ENCODE measurements around the gene IFITM10.
"Not testable (repeated sequence)": the region's sequence is repeated elsewhere in the genome, so short reads cannot be mapped to it uniquely, and the experiment has no call there.

IFITM10 gene

GRCh38 chr11:1771273-1771672 is 20.9 kb upstream of the IFITM10 start:
- no peak overlapping the region for H3K4me3 Mint-ChIP-seq
- no peak overlapping the region for H3K27ac Mint-ChIP-seq
- no peaks in the 10 kb centered on the region for H3K9me3 Mint-ChIP-seq
- DNase-seq: no peak
- peaks cover 37% of the 10 kb centered on the region for H3K4me1 Mint-ChIP-seq
- ATAC-seq: no peak
- H3K27me3 Mint-ChIP-seq: no peaks in the 10 kb centered on the region

GRCh38 chr11:1770528-1770927 is 20.1 kb upstream of the IFITM10 start:
- ATAC-seq: no peak
- DNase-seq: no peak
- peaks cover 37% of the 10 kb centered on the region for H3K4me1 Mint-ChIP-seq
- no peak overlapping the region for H3K27ac Mint-ChIP-seq
- H3K4me3 Mint-ChIP-seq: no peak overlapping the region
- no peaks in the 10 kb centered on the region for H3K9me3 Mint-ChIP-seq
- no peaks in the 10 kb centered on the region for H3K27me3 Mint-ChIP-seq

- Mint-ChIP-seq H3K27ac (no peak overlapping the region), H3K4me1 (peaks cover 37% of the 10 kb centered on the region), H3K4me3 (no peak overlapping the region), H3K9me3 (no peaks in the 10 kb centered on the region), H3K27me3 (no peaks in the 10 kb centered on the region)
- DNase-seq (no peak), ATAC-seq (no peak)
Measured at GRCh38 chr11:1770061-1770460, 19.7 kb upstream of the IFITM10 start.

GRCh38 chr11:1769304-1769936 is 19.0 kb upstream of the IFITM10 start:
- H3K27ac Mint-ChIP-seq: peak overlapping the region in 1 of 2 donors; percentile 36
- peaks cover 39% of the 10 kb centered on the region for H3K4me1 Mint-ChIP-seq
- H3K27me3 Mint-ChIP-seq, H3K4me3 Mint-ChIP-seq, H3K9me3 Mint-ChIP-seq, ATAC-seq, DNase-seq: not testable (repeated sequence)

- Mint-ChIP-seq H3K4me3 (no peak overlapping the region), H3K4me1 (peaks cover 34% of the 10 kb centered on the region), H3K9me3 (no peaks in the 10 kb centered on the region), H3K27me3 (no peaks in the 10 kb centered on the region), H3K27ac (no peak overlapping the region)
- no peak for ATAC-seq
- DNase-seq: no peak
Measured at GRCh38 chr11:1768141-1768469, 17.7 kb upstream of the IFITM10 start.

- Mint-ChIP-seq H3K27ac (no peak overlapping the region), H3K4me3 (no peak overlapping the region), H3K4me1 (peaks cover 34% of the 10 kb centered on the region), H3K9me3 (no peaks in the 10 kb centered on the region), H3K27me3 (no peaks in the 10 kb centered on the region)
- DNase-seq (no peak), ATAC-seq (no peak)
Measured at GRCh38 chr11:1767399-1768140, 17.2 kb upstream of the IFITM10 start.

- DNase-seq (no peak), ATAC-seq (no peak)
- Mint-ChIP-seq H3K27me3 (no peaks in the 10 kb centered on the region), H3K4me1 (peaks cover 34% of the 10 kb centered on the region), H3K4me3 (no peak overlapping the region), H3K9me3 (no peaks in the 10 kb centered on the region), H3K27ac (no peak overlapping the region)
Measured at GRCh38 chr11:1766719-1767398, 16.5 kb upstream of the IFITM10 start.

- H3K4me1 Mint-ChIP-seq: peaks cover 37% of the 10 kb centered on the region
- no peaks in the 10 kb centered on the region for H3K9me3 Mint-ChIP-seq
- H3K27me3 Mint-ChIP-seq: no peaks in the 10 kb centered on the region
- H3K27ac Mint-ChIP-seq: no peak overlapping the region
- ATAC-seq (no peak), DNase-seq (no peak)
- no peak overlapping the region for H3K4me3 Mint-ChIP-seq
Measured at GRCh38 chr11:1765871-1766718, 15.7 kb upstream of the IFITM10 start.

GRCh38 chr11:1763796-1764661 is 13.6 kb upstream of the IFITM10 start, which contains the start of gene CTSD:
CTSD (minus strand) TSS chr11:1763927; CDS start chr11:1763859, 68 bp downstream.
- ATAC-seq (peak; percentile 78), DNase-seq (peak; percentile 88 to 92)
- peak within 1 kb of the TSS; percentile 93 to 98 for H3K4me3 Mint-ChIP-seq
- H3K27me3 Mint-ChIP-seq: no peaks in the 10 kb centered on the region
- H3K9me3 Mint-ChIP-seq: no peaks in the 10 kb centered on the region
- H3K27ac Mint-ChIP-seq: peak within 1 kb of the TSS; percentile 87 to 93
- peaks cover 54% of the 10 kb centered on the region for H3K4me1 Mint-ChIP-seq

- Mint-ChIP-seq H3K4me3 (peak overlapping the region; percentile 68 to 72), H3K27me3 (no peaks in the 10 kb centered on the region), H3K4me1 (peaks cover 55% of the 10 kb centered on the region), H3K27ac (peak overlapping the region; percentile 57 to 74), H3K9me3 (no peaks in the 10 kb centered on the region)
- DNase-seq (no peak), ATAC-seq (peak; percentile 46)
Measured at GRCh38 chr11:1763336-1763795, 13.0 kb upstream of the IFITM10 start.

GRCh38 chr11:1762537-1763302 is 12.3 kb upstream of the IFITM10 start:
- H3K4me3 Mint-ChIP-seq: peak overlapping the region; percentile 68 to 72
- no peaks in the 10 kb centered on the region for H3K9me3 Mint-ChIP-seq
- H3K4me1 Mint-ChIP-seq: peaks cover 55% of the 10 kb centered on the region
- H3K27ac Mint-ChIP-seq: peak overlapping the region in 1 of 2 donors; percentile 42
- H3K27me3 Mint-ChIP-seq: no peaks in the 10 kb centered on the region
- DNase-seq (no peak), ATAC-seq (no peak)

- ATAC-seq (no peak), DNase-seq (no peak)
- Mint-ChIP-seq H3K4me1 (peaks cover 61% of the 10 kb centered on the region), H3K4me3 (peak overlapping the region; percentile 68 to 72), H3K27ac (peak overlapping the region; percentile 11 to 75), H3K9me3 (no peaks in the 10 kb centered on the region), H3K27me3 (no peaks in the 10 kb centered on the region)
Measured at GRCh38 chr11:1761857-1762536, 11.6 kb upstream of the IFITM10 start.

GRCh38 chr11:1761110-1761856 is 10.9 kb upstream of the IFITM10 start:
- H3K4me1 Mint-ChIP-seq: peaks cover 68% of the 10 kb centered on the region
- peak overlapping the region; percentile 11 to 75 for H3K27ac Mint-ChIP-seq
- H3K4me3 Mint-ChIP-seq: peak overlapping the region in 1 of 2 donors; percentile 68
- H3K9me3 Mint-ChIP-seq: no peaks in the 10 kb centered on the region
- ATAC-seq: no peak
- no peak for DNase-seq
- no peaks in the 10 kb centered on the region for H3K27me3 Mint-ChIP-seq

Measured in stimulated activated naive CD8-positive, alpha-beta T cell treated with anti-CD3 and anti-CD28 coated beads, Interleukin-15, amount 100 ng/mL, for 72 hours (primary cell).